ENCODE measurements around the gene ETF1. TPM values are rescaled to one million over a fixed set of nuclear protein-coding genes. Genes with fewer than 3 reads are reported as not detected.

ETF1 gene
- total and polyA plus RNA-seq, 9 of the 15 experiments (the other 6 are each of a cell fraction or from before 2014, with no cell fraction given) = 53.7 to 209 (median 164) TPM

- no peak for TF ChIP-seq TFE3 (CRISPR knock-in tag; IDR thresholded peaks at IDR 0.05)
- peak; percentile 35; the same call in 1 of the 2 replicates for TF ChIP-seq NBN (IDR thresholded peaks at IDR 0.05; ENCODE audit: low read depth)
- no peak for TF ChIP-seq ZNF444 (CRISPR knock-in tag; IDR thresholded peaks at IDR 0.05)
- TF ChIP-seq, protein P1, sequence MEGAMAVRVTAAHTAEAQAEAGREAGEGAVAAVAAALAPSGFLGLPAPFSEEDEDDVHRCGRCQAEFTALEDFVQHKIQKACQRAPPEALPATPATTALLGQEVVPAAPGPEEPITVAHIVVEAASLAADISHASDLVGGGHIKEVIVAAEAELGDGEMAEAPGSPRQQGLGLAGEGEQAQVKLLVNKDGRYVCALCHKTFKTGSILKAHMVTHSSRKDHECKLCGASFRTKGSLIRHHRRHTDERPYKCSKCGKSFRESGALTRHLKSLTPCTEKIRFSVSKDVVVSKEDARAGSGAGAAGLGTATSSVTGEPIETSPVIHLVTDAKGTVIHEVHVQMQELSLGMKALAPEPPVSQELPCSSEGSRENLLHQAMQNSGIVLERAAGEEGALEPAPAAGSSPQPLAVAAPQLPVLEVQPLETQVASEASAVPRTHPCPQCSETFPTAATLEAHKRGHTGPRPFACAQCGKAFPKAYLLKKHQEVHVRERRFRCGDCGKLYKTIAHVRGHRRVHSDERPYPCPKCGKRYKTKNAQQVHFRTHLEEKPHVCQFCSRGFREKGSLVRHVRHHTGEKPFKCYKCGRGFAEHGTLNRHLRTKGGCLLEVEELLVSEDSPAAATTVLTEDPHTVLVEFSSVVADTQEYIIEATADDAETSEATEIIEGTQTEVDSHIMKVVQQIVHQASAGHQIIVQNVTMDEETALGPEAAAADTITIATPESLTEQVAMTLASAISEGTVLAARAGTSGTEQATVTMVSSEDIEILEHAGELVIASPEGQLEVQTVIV (CRISPR knock-in tag; IDR thresholded peaks at IDR 0.05; ENCODE audit: borderline replicate concordance) = no peak
- no peak for TF ChIP-seq ZFPM2 (CRISPR knock-in tag; IDR thresholded peaks at IDR 0.05)
- no peak for TF ChIP-seq TCFL5 (CRISPR knock-in tag; conservative IDR thresholded peaks at IDR 0.05)
- TF ChIP-seq HDAC1 (IDR thresholded peaks at IDR 0.05) = peak in 1 of 2 experiments; percentile 57; a peak in 2 of 4 replicates
- peak; percentile 98 for TF ChIP-seq CHD1 (IDR thresholded peaks at IDR 0.05; ENCODE audit: low read length)
- no peak; the same call in 1 of the 2 replicates for TF ChIP-seq ZBTB2 (IDR thresholded peaks at IDR 0.05)
- 0 out of 2 replicates have a peak, but pooled peaks have one; percentile 50 for TF ChIP-seq ZNF717 (CRISPR knock-in tag; IDR thresholded peaks at IDR 0.05)
- no peak for TF ChIP-seq PPARD (CRISPR knock-in tag; IDR thresholded peaks at IDR 0.05)
- no peak for TF ChIP-seq PRMT5 (CRISPR knock-in tag; IDR thresholded peaks at IDR 0.05)
- no peak for TF ChIP-seq HCFC1 (IDR thresholded peaks at IDR 0.05; ENCODE audit: low read depth, low read length)
- no peak for TF ChIP-seq SIRT6 (IDR thresholded peaks at IDR 0.05; ENCODE audit: low read depth, low read length)
- TF ChIP-seq JUN (IDR thresholded peaks at IDR 0.05; ENCODE audit: borderline replicate concordance, low read depth, low read length) = no peak; the same call in 1 of the 2 replicates
- TF ChIP-seq JUN (CRISPR knock-in tag; IDR thresholded peaks at IDR 0.05; ENCODE audit: borderline replicate concordance) = peak; percentile 86
- TF ChIP-seq YBX1 (IDR thresholded peaks at IDR 0.05) = no peak
- no peak for TF ChIP-seq ETS2 (tag; IDR thresholded peaks at IDR 0.05; ENCODE audit: borderline replicate concordance, poor library complexity, severe bottlenecking)
- TF ChIP-seq SRF (CRISPR knock-in tag; IDR thresholded peaks at IDR 0.05) = peak in 1 of 2 experiments; percentile 100; a peak in 3 of 4 replicates
- TF ChIP-seq EGR1 (conservative IDR thresholded peaks at IDR 0.05) = peak; percentile 99
- TF ChIP-seq ZFP30 (CRISPR knock-in tag; IDR thresholded peaks at IDR 0.05; ENCODE audit: borderline replicate concordance) = no peak
Measured at GRCh38 chr5:138464388-138465260, 78.4 kb downstream of the ETF1 start (continued).
